ENCODE data around the gene MIOX.
"Not testable (repeated sequence)": the region's sequence is repeated elsewhere in the genome, so short reads cannot be mapped to it uniquely, and the experiment has no call there.

Gene MIOX

DNA sequence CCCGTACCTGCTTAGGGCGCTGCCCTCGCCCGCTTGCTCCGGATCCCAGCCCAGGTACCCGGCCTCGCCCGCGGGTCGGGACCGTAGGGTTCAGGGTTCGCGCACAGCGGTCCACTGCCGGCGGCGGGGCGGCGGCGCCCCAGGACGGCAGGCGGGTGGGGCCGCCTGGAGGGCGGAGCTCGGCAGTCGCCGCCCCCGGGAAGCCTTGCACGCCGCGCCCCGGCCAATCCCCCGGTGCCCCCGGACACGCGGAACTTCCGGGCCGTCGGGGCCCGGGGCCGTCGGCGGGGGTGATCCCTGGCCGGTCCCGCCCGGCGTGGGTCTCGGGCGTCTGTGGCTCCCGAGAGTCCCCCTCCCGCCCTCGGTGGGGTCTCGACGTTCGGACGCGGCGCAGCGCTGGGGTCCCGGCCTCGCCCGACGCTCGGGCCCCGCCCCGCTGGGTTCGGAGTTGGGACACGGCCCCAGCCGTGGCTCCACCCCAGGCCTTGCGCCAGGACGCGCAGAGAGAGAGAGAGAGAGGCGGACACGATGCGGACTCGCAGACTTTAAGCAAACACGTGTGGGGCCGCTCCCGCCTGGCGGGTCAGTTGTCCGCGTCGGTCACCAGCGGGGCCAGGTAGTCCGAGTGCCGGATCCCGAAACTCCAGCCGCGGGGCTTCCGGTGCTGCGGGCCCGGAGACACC lies 43.4 kb downstream of the MIOX start, which contains the start of gene TYMP:
Gene TYMP, minus strand, starts transcription at position 116 of the 683 bp plus-strand sequence. CDS start 303 bp downstream, outside the sequence.
- peak; percentile 40 for DNase-seq (ENCODE audit: low spot score)

DNA sequence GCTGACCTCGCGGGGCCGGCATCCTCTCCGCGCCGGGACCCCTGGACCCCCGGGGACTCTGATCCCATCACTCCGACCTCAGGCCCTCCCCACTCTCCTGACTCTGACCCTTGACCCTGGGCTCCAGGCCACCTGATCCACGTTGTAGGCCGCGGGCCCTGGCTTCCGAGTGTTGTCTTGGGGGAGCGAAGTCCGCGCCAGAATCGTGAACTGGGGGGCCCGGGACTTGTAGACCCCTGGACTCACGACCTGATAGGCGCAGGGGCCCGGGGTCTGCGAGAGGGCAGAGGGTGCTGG lies 43.9 kb downstream of the MIOX start:
- no peak for DNase-seq (ENCODE audit: low spot score)

DNA sequence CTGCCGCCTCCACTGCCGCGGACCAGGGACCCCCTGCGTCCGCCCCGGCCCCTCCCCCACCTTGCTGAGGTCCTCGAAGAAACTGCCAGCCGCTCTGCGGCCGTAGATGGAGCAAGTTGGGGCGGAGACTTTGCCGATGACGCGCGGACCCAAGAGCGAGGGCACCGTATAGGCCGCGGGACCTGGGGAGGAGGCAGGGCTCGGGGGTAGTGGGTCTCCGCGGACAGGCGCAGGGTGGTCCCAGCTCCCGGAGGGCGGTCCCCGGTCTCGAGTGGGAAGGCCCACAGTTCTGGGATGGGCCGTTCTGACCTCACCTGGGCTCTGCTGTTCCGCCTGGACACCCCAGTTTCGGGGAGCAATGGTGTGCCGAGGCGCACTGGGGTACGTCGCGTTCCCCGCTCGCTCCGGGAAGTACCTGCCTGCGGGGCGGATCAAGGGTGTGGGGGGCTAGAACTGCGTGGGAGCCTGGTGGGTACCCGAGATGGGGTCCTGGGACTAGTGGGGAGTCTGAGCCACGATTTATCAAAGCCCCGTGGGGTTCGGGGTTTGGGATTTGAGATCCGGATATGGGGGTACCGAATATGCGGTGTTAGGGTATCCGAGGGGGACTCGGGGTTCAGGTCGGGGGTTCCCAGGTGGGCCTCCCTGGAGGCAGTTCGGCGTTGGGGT lies 44.4 kb downstream of the MIOX start:
- peak; percentile 34 for DNase-seq (ENCODE audit: low spot score)

DNA sequence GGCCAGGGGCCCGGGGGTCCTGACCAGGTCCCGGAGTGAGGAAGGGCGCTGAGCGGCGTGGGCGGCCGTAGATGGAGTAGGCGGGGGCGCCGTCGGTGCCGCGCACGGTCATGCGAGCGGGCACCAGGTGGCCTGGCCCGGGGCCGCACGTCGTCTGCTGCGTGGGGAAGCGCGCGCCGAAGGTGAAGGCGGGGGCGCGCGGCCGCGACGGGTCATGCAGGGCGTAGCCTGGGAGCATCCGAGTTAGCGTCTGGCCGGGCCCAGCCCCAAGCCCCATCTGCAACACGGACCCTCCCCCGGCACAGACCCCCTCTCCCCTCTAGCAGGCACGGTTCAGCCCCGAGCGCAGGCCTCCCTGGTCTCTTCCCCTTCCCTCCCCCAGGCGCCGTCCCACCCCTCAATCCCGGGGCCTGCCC lies 44.9 kb downstream of the MIOX start:
- DNase-seq (ENCODE audit: low spot score): no peak

DNA sequence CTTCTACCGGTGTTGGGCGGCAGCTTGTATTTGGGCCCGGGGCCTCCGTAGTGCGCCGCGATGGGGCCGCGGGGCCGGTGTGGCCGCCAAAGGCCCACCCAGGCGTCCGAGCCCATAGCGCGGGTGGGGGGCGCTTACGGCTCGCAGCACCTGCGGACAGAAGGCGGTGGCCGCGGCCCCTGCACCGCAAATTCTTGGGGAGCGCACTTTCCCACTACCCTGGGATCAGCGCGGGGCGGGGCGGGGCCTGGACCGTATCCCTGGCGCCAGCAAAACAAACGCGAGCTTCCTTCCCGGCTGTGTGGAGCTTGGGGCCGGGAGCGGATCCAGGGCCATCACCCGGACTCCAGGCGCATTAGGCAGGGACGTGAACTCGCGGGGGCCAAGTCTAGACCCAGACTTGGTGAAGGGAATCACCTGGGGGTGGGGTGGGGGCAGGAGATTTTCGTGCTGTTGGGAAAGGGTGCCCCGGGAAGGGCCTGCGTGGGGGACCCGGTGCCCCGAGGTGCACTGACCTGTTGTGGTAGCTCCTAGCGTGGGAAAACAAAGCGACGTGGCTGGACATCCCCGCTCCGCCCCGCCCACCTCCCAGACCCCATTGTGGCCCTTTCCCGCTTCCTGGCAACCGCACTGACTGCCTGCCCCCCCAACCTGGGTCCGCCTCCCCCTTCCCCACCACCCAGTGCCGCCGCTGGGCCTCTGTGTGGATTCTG lies 45.5 kb downstream of the MIOX start:
- no peak for DNase-seq (ENCODE audit: low spot score)

DNA sequence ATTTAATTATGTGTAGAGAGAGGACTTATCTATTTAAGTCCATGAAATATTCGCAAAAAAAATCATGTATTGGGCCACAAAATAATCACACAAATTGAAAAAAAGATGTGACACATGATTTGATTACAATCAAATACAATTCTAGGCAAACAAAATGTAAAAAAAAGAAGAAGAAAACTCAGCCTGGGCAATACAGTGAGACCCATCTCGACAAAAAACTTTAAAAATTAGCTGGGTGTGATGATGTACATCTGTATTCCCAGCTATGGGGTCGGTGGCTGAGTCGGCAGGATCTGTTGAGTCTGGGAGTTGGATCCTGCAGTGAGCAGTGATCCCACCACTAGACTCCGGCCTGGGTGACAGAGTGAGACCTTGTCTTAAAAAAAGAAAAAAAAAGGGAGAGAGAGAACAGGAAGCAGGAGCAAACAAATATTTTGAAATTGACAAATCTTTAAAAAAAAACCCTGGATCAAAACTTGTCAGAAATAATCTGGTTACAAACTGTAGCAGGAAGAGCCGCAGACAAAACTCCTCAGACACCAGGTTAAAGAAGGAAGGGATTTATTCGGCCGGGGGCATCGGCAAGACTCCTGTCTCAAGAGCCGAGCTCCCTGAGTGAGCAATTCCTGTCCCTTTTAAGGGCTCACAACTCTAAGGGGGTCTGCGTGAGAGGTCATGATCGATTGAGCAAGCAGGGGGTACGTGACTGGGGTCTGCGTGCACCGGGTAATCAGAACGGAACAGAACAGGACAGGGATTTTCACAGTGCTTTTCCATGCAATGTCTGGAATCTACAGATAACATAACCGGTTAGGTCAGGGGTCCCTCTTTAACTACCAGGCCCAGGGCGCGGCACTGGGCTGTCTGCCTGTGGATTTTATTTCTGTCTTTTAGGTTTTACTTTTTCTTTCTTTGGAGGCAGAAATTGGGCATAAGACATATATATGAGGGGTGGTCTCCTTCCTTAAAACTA lies 46.5 kb downstream of the MIOX start:
- no peak for DNase-seq (ENCODE audit: low spot score)

DNA sequence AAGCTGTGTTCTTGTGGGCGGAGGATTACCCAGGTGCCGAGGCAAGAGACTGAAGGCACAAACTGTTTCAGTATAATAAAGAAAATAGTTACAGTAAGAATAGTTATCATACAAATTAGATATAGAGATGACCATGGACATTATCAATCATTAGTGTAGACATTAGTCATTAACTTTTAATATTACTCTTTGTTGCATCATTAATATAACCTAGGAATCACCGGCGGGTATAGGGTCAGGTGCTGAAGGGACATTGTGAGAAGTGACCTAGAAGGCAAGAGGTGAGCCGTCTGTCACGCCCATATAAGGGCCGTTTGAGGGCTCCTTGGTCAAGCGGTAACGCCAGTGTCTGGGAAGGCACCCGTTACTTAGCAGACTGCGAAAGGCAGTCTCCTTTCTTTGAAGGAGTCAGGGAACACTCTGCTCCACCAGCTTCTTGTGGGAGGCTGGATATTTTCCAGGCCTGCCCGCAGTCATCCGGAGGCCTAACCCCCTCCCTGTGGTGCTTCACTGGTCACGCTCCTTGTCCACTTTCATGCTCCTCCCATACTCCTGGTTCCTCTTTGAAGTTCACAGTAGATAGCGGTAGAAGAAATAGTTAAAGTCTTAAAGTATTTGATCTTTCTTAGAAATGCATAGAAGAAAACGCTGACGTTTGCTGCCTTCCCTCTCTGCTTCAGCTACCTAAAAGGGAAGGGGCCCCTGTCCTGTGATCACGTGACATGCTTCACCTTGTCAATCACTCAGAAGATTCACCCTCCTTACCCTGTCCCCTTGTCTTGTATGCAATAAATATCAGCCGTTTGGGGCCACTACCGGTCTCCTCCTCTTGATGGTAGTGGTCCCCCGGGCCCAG lies 47.4 kb downstream of the MIOX start:
- DNase-seq (ENCODE audit: low spot score): not testable (repeated sequence)

DNA sequence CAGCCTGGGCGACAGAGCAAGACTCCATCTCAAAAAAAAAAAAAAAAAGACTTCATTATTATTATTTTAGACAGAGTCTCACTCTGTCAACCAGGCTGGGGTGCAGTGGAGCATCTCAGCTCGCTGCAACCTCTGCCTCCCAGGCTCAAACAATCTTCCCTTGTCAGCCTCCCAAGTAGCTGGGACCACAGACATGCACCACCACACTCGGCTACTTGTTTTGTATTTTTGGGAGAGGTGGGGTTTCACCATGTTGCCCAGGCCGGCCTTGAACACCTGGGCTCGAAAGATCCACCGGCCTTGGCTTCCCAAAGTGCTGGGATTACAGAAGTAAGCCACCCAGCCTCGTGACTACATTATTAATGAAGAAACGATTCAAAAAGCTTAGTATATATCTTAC lies 48.5 kb downstream of the MIOX start:
- no peak for DNase-seq (ENCODE audit: low spot score)

DNA sequence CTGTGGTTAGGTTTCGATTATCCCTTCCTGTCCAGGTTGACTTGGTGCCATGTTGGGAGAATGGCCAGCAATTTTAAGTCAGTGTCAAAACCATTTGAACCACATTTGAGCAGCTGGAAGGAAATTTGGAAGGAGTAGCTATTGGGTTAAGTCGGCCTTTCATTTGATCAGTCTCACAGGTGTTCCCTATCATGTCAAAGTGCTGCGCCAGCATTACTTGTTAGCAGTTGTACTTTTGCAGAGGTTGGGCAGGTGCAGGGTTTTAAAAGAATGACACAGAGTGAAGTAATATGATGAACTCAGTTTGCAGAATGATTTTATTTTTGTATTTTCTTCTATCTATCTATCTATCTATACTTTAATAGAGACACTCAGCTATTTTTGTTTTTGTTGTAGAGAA lies 49.6 kb downstream of the MIOX start:
- no peak for DNase-seq (ENCODE audit: low spot score)

DNA sequence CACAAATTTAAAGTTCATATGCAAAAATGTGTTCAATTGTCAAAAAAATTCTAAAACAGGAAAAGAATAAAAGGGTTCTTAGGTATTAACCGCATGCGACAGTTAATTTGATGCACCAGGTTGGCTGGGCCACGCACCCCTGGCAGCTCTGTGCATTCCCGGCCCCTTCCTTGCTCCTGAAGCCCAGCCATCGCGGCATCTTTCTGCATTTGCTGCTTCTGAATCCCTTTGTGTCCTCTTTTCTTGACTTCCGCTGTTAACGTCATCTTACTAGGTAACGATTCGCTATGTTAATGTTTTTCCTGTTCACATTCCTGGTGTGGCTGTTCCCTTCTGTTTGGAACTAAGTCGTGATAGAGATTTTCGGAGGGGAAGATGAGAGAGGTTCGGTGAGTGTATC lies 51.1 kb downstream of the MIOX start:
- DNase-seq (ENCODE audit: low spot score): no peak

Measured in hematopoietic multipotent progenitor cell treated with erythropoietin and hydrocortisone succinate and interleukin-3 and kit ligand, for 15 days (in vitro differentiated cells).